Measurements from ENCODE around the gene COL5A2.

DNA sequence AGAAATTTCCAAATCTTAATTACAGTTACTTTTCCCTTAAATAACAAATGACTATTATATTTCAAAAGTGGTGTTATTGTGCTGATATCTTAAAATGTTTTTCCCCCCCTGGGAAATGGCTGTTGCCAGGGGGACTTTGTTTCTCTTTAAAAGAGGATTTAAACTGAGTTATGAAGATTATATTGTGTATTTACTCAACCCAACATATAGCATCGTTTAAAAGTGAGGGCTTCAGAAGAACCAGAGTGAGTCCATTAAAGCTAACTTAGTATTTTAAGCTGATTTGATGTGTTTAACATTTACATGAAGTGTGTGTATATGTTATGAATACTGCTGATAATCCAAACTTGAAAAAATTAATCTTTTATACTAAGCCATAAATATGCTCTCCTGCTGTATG, 81.6 kb downstream of the COL5A2 start:
- no peak for TF ChIP-seq POLR2A (IDR thresholded peaks at IDR 0.05)
- TF ChIP-seq CTCF (IDR thresholded peaks at IDR 0.05) = no peak
- TF ChIP-seq POLR2AphosphoS5 (IDR thresholded peaks at IDR 0.05) = no peak
- no peak for TF ChIP-seq EP300 (IDR thresholded peaks at IDR 0.05)

All from stomach (tissue), 4 donors.